HEK293 (cell line): ENCODE results near the gene NR2E3.
A peak's percentile ranks its signal among the peaks of the same experiment; 100 is the strongest.

Experiments
- CTCF ChIA-PET: fragments of 350-600 bp; formaldehyde crosslinking; extraction: SDS; loops from one replicate; lab custom pipeline; 2021; ENCODE audit warnings: antibody characterized with exemption; lab: Yijun Ruan, JAX
- POLR2A ChIA-PET: fragments of 300-600 bp; formaldehyde crosslinking; extraction: SDS; loops from one replicate; lab custom pipeline; 2020; ENCODE audit warnings: antibody characterized with exemption, inconsistent platforms; lab: Yijun Ruan, JAX
- H3K27ac ChIP-seq: fragments of 200-500 bp; sonication (Bioruptor generic); 2 replicates; pipeline ENCODE4 v1.5.1; 2014; ENCODE audit warnings: low read depth, low read length, control low read depth, inconsistent platforms; ENCODE audit errors: extremely low read depth
- H3K36me3 ChIP-seq, 2 experiments: fragments of 200-500 bp in 1 of 2; sonication (Bioruptor generic) in 1 of 2; 1 replicate in 1 of 2; 2 replicates in 1 of 2; pipeline ENCODE4 v1.5.1; 2014 to 2017; ENCODE audit warnings: inconsistent platforms in 2 of 2, low read length in 2 of 2; ENCODE audit not compliant: control insufficient read depth in 2 of 2, insufficient read depth in 1 of 2
- H3K4me1 ChIP-seq: fragments of 200-500 bp; sonication (Bioruptor generic); 2 replicates; pipeline ENCODE4 v1.5.1; 2014; ENCODE audit warnings: mild to moderate bottlenecking, low read length, inconsistent platforms; ENCODE audit not compliant: control insufficient read depth, insufficient read depth
- H3K4me3 ChIP-seq: 2 replicates; pipeline ENCODE4 v1.5.1; 2011; ENCODE audit warnings: low read depth, mild to moderate bottlenecking, control low read depth, low read length, moderate library complexity
- H3K9me3 ChIP-seq: fragments of 200-500 bp; sonication (Bioruptor generic); 2 replicates; pipeline ENCODE4 v1.5.1; 2014; ENCODE audit warnings: low read depth, low read length, inconsistent platforms; ENCODE audit not compliant: control insufficient read depth, insufficient read depth
- BCL11B ChIP-seq: fragments of 450-650 bp; formaldehyde crosslinking; IDR thresholded peaks from 2 replicates; pipeline ENCODE4 v1.5.1; 2016; ENCODE audit warnings: low read depth, missing biosample characterization, missing genetic modification characterization
- EGR2 ChIP-seq: fragments of 450-650 bp; formaldehyde crosslinking; IDR thresholded peaks from 2 replicates; pipeline ENCODE4 v1.5.1; 2016; ENCODE audit warnings: low read depth, missing biosample characterization, missing genetic modification characterization
- IKZF3 ChIP-seq: fragments of 450-650 bp; IDR thresholded peaks from 2 replicates; pipeline ENCODE4 v1.5.0; 2018; ENCODE audit warnings: missing biosample characterization, mild to moderate bottlenecking, missing genetic modification characterization, moderate library complexity
- KLF16 ChIP-seq: fragments of 450-650 bp; formaldehyde crosslinking; IDR thresholded peaks from 2 replicates; pipeline ENCODE4 v1.5.1; 2017; ENCODE audit warnings: missing biosample characterization, missing genetic modification characterization
- OVOL3 ChIP-seq: fragments of 450-650 bp; formaldehyde crosslinking; IDR thresholded peaks from 2 replicates; pipeline ENCODE4 v1.5.1; 2016; ENCODE audit warnings: missing biosample characterization, missing genetic modification characterization
- PRDM1 ChIP-seq: fragments of 450-650 bp; formaldehyde crosslinking; IDR thresholded peaks from 2 replicates; pipeline ENCODE4; 2016; ENCODE audit warnings: missing biosample characterization, missing genetic modification characterization
- SCRT2 ChIP-seq: fragments of 450-650 bp; formaldehyde crosslinking; IDR thresholded peaks from 2 replicates; pipeline ENCODE4 v1.5.1; 2016; ENCODE audit warnings: missing biosample characterization, missing genetic modification characterization
- SETDB1 ChIP-seq: IDR thresholded peaks from one replicate; pipeline ENCODE4 v1.6.1; 2017; ENCODE audit warnings: mild to moderate bottlenecking, low read length, moderate library complexity, mixed read lengths; ENCODE audit not compliant: insufficient read length
- SP3 ChIP-seq: fragments of 450-650 bp; formaldehyde crosslinking; IDR thresholded peaks from 2 replicates; pipeline ENCODE4 v1.5.1; 2016; ENCODE audit warnings: missing biosample characterization, missing genetic modification characterization
- ZBTB20 ChIP-seq: fragments of 450-650 bp; formaldehyde crosslinking; IDR thresholded peaks from 2 replicates; pipeline ENCODE4 v1.5.1; 2016; ENCODE audit warnings: missing biosample characterization, missing genetic modification characterization
- ZBTB8A ChIP-seq: fragments of 450-650 bp; formaldehyde crosslinking; IDR thresholded peaks from 2 replicates; pipeline ENCODE4 v1.5.1; 2016; ENCODE audit warnings: missing biosample characterization, missing genetic modification characterization
- ZFHX2 ChIP-seq: fragments of 450-650 bp; formaldehyde crosslinking; conservative IDR thresholded peaks from 2 replicates; pipeline ENCODE4 v1.5.1; 2016; ENCODE audit warnings: missing biosample characterization, missing genetic modification characterization
- ZFP3 ChIP-seq: fragments of 450-650 bp; formaldehyde crosslinking; IDR thresholded peaks from 2 replicates; pipeline ENCODE4 v1.5.1; 2016; ENCODE audit warnings: low read depth, missing biosample characterization, missing genetic modification characterization
- ZFP69B ChIP-seq: fragments of 450-650 bp; formaldehyde crosslinking; IDR thresholded peaks from 2 replicates; pipeline ENCODE4 v1.5.1; 2016; ENCODE audit warnings: missing biosample characterization, missing genetic modification characterization
- ZNF140 ChIP-seq: fragments of 450-650 bp; formaldehyde crosslinking; IDR thresholded peaks from 2 replicates; pipeline ENCODE4 v1.5.1; 2016; ENCODE audit warnings: missing biosample characterization, missing genetic modification characterization
- ZNF169 ChIP-seq: fragments of 450-650 bp; formaldehyde crosslinking; IDR thresholded peaks from 2 replicates; pipeline ENCODE4 v1.5.1; 2016; ENCODE audit warnings: missing biosample characterization, missing genetic modification characterization
- ZNF202 ChIP-seq: fragments of 450-650 bp; formaldehyde crosslinking; IDR thresholded peaks from 2 replicates; pipeline ENCODE4 v1.5.1; 2016; ENCODE audit warnings: missing biosample characterization, missing genetic modification characterization, borderline replicate concordance
- ZNF350 ChIP-seq: fragments of 450-650 bp; formaldehyde crosslinking; IDR thresholded peaks from 2 replicates; pipeline ENCODE4 v1.5.0; 2017; ENCODE audit warnings: missing biosample characterization, mild to moderate bottlenecking, missing genetic modification characterization
- ZNF37A ChIP-seq: fragments of 450-650 bp; IDR thresholded peaks from 2 replicates; pipeline ENCODE4 v1.5.1; 2018; ENCODE audit warnings: missing biosample characterization, missing genetic modification characterization
- ZNF621 ChIP-seq: fragments of 450-650 bp; formaldehyde crosslinking; IDR thresholded peaks from 2 replicates; pipeline ENCODE4 v1.5.1; 2017; ENCODE audit warnings: missing biosample characterization, missing genetic modification characterization
- ZNF830 ChIP-seq: fragments of 450-650 bp; IDR thresholded peaks from 2 replicates; pipeline ENCODE4 v1.5.0; 2018; ENCODE audit warnings: missing biosample characterization, missing genetic modification characterization, low read depth, mild to moderate bottlenecking, moderate library complexity
- TF ChIP-seq, protein P1 (sequence below): fragments of 450-650 bp; formaldehyde crosslinking; IDR thresholded peaks from 2 replicates; pipeline ENCODE4 v1.5.1; 2017; ENCODE audit warnings: missing biosample characterization, mild to moderate bottlenecking, missing genetic modification characterization, moderate library complexity
- TF ChIP-seq, protein P2 (sequence below): fragments of 450-650 bp; formaldehyde crosslinking; IDR thresholded peaks from 2 replicates; pipeline ENCODE4 v1.5.1; 2016; ENCODE audit warnings: missing biosample characterization, missing genetic modification characterization

NR2E3 gene

GRCh38 chr15:71806452-71806931, 3.9 kb upstream of the NR2E3 start (continued):
- TF ChIP-seq, protein P1, sequence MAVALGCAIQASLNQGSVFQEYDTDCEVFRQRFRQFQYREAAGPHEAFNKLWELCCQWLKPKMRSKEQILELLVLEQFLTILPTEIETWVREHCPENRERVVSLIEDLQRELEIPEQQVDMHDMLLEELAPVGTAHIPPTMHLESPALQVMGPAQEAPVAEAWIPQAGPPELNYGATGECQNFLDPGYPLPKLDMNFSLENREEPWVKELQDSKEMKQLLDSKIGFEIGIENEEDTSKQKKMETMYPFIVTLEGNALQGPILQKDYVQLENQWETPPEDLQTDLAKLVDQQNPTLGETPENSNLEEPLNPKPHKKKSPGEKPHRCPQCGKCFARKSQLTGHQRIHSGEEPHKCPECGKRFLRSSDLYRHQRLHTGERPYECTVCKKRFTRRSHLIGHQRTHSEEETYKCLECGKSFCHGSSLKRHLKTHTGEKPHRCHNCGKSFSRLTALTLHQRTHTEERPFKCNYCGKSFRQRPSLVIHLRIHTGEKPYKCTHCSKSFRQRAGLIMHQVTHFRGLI (tag by site-specific recombination): 0 out of 2 replicates have a peak, but pooled peaks have one; percentile 17
- peak; percentile 41; the same call in 1 of the 2 replicates for TF ChIP-seq ZBTB8A (tag by site-specific recombination)
- no peak for TF ChIP-seq ZFP3 (tag by site-specific recombination)
- TF ChIP-seq ZNF350 (tag by site-specific recombination): no peak
- no peak for TF ChIP-seq ZFP69B (tag by site-specific recombination)
- TF ChIP-seq OVOL3 (tag by site-specific recombination): no peak
- TF ChIP-seq SP3: no peak
- no peak for TF ChIP-seq ZNF830 (tag by site-specific recombination)
- no peak for TF ChIP-seq ZNF621 (tag by site-specific recombination)
- TF ChIP-seq, protein P2, sequence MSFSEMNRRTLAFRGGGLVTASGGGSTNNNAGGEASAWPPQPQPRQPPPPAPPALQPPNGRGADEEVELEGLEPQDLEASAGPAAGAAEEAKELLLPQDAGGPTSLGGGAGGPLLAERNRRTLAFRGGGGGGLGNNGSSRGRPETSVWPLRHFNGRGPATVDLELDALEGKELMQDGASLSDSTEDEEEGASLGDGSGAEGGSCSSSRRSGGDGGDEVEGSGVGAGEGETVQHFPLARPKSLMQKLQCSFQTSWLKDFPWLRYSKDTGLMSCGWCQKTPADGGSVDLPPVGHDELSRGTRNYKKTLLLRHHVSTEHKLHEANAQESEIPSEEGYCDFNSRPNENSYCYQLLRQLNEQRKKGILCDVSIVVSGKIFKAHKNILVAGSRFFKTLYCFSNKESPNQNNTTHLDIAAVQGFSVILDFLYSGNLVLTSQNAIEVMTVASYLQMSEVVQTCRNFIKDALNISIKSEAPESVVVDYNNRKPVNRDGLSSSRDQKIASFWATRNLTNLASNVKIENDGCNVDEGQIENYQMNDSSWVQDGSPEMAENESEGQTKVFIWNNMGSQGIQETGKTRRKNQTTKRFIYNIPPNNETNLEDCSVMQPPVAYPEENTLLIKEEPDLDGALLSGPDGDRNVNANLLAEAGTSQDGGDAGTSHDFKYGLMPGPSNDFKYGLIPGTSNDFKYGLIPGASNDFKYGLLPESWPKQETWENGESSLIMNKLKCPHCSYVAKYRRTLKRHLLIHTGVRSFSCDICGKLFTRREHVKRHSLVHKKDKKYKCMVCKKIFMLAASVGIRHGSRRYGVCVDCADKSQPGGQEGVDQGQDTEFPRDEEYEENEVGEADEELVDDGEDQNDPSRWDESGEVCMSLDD: no peak
- TF ChIP-seq SETDB1: no peak
- TF ChIP-seq KLF16: no peak
- TF ChIP-seq IKZF3 (tag by site-specific recombination): peak; percentile 21; the same call in 1 of the 2 replicates
- no peak for TF ChIP-seq ZNF37A (tag by site-specific recombination)
- no peak for TF ChIP-seq ZNF202 (tag by site-specific recombination)
- peak; percentile 64 for TF ChIP-seq ZBTB20 (tag by site-specific recombination)
- no peak for TF ChIP-seq ZNF140 (tag by site-specific recombination)
- TF ChIP-seq BCL11B (tag by site-specific recombination): no peak
- TF ChIP-seq PRDM1 (tag by site-specific recombination): no peak

- Histone ChIP-seq H3K9me3 (no peaks in the 10 kb centered on the region), H3K36me3 (no peaks in the 10 kb centered on the region), H3K4me3 (no peak overlapping the region), H3K4me1 (peaks cover 15% of the 10 kb centered on the region), H3K27ac (no peak overlapping the region; the same call in 1 of the 2 replicates)
- POLR2A ChIA-PET: interaction anchor here (0.6 kb wide), 1 partner anchor 122 kb away, joined by 4 read pairs; no protein-coding TSS in a partner anchor
- TF ChIP-seq ZNF169 (tag by site-specific recombination): no peak
- TF ChIP-seq EGR2: peak; percentile 99
- TF ChIP-seq SCRT2: peak; percentile 61
- peak; percentile 99 for TF ChIP-seq ZFHX2
- CTCF ChIA-PET: interaction anchor here (0.6 to 9.3 kb wide), 7 partner anchors 27 to 350 kb away, joined by 3 to 70 read pairs (median 5); no protein-coding TSS in a partner anchor
Measured at GRCh38 chr15:71807125-71807629, 3.2 kb upstream of the NR2E3 start.
